ENCODE measurements around the gene HNRNPM.

GRCh38 chr19:8452446-8453123, 7.8 kb downstream of the HNRNPM start:
- TF ChIP-seq, protein P1, sequence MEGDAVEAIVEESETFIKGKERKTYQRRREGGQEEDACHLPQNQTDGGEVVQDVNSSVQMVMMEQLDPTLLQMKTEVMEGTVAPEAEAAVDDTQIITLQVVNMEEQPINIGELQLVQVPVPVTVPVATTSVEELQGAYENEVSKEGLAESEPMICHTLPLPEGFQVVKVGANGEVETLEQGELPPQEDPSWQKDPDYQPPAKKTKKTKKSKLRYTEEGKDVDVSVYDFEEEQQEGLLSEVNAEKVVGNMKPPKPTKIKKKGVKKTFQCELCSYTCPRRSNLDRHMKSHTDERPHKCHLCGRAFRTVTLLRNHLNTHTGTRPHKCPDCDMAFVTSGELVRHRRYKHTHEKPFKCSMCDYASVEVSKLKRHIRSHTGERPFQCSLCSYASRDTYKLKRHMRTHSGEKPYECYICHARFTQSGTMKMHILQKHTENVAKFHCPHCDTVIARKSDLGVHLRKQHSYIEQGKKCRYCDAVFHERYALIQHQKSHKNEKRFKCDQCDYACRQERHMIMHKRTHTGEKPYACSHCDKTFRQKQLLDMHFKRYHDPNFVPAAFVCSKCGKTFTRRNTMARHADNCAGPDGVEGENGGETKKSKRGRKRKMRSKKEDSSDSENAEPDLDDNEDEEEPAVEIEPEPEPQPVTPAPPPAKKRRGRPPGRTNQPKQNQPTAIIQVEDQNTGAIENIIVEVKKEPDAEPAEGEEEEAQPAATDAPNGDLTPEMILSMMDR (IDR thresholded peaks at IDR 0.05), result no peak
- TF ChIP-seq POLR2A (IDR thresholded peaks at IDR 0.05), result no peak
